Breast epithelium (tissue), 4 donors: ENCODE data around the gene RSAD1. TPM values are rescaled to one million over a fixed set of nuclear protein-coding genes. Genes with fewer than 3 reads are reported as not detected.

ENCODE experiments used
- DNase-seq, 2 donors: peaks; one replicate each; pipeline ENCODE4 v3.0.0-alpha.2; 2019; ENCODE audit warnings: low spot score in 2 of 2
- H3K27ac ChIP-seq, 2 donors: fragments of 200-600 bp; sonication (generic) in 1 of 2; one replicate each; pipeline ENCODE4 v1.5.1; 2016 to 2019; ENCODE audit warnings: mild to moderate bottlenecking in 1 of 2
- H3K27me3 ChIP-seq, 2 donors: fragments of 200-600 bp; sonication (generic) in 1 of 2; one replicate each; pipeline versions ENCODE4 v1.5.1 to v1.6.0; 2017 to 2019; ENCODE audit warnings: control low read depth in 1 of 2, mild to moderate bottlenecking in 1 of 2
- H3K36me3 ChIP-seq: fragments of 200-600 bp; one replicate; pipeline ENCODE4 v1.5.1; 2019
- H3K4me1 ChIP-seq, 2 donors: fragments of 200-600 bp; sonication (generic); one replicate each; pipeline ENCODE4 v1.5.1; 2016 to 2019; ENCODE audit warnings: control low read depth in 1 of 2
- H3K4me3 ChIP-seq, 3 donors: fragments of 200-600 bp; sonication (generic); 1 replicate in 2 of 3; 2 replicates in 1 of 3; pipeline ENCODE4 v1.5.1; 2016 to 2019; ENCODE audit warnings: mild to moderate bottlenecking in 3 of 3, moderate library complexity in 2 of 3
- H3K9me3 ChIP-seq, 2 donors: fragments of 200-600 bp; sonication (generic) in 1 of 2; one replicate each; pipeline ENCODE4 v1.5.1; 2016 to 2019; ENCODE audit warnings: control low read depth in 1 of 2
- CTCF ChIP-seq, 3 donors: fragments of 450-650 bp; IDR thresholded peaks; one replicate each; pipeline ENCODE4 v1.5.1; 2016 to 2017; ENCODE audit warnings: antibody characterized with exemption in 3 of 3, mild to moderate bottlenecking in 3 of 3, moderate library complexity in 3 of 3
- POLR2A ChIP-seq: fragments of 450-650 bp; IDR thresholded peaks from one replicate; pipeline ENCODE4 v1.6.1; 2016; ENCODE audit warnings: antibody characterized with exemption, mild to moderate bottlenecking, moderate library complexity
- POLR2AphosphoS5 ChIP-seq, 3 donors: sonication (generic); formaldehyde crosslinking; IDR thresholded peaks; one replicate each; pipeline ENCODE4 v1.6.1; 2017; ENCODE audit warnings: antibody characterized with exemption in 3 of 3
- intact Hi-C: fragments of 100-400 bp; cut with DNase I; formaldehyde crosslinking; loops from one replicate; pipeline ENCODE4 v1.15.1; 2023; ENCODE audit warnings: low total_unique reads
- total RNA-seq, 3 donors: library from RNA; depleted of rRNA; stranded (reverse); fragments of >200 nt; gene quantifications; one replicate each; pipeline ENCODE4 v1.1.0, GENCODE V29; 2016

The RSAD1 gene
- total RNA-seq, 3 donors from 2014 or later: 33.6 to 39.0 (median 35.1) TPM

DNA sequence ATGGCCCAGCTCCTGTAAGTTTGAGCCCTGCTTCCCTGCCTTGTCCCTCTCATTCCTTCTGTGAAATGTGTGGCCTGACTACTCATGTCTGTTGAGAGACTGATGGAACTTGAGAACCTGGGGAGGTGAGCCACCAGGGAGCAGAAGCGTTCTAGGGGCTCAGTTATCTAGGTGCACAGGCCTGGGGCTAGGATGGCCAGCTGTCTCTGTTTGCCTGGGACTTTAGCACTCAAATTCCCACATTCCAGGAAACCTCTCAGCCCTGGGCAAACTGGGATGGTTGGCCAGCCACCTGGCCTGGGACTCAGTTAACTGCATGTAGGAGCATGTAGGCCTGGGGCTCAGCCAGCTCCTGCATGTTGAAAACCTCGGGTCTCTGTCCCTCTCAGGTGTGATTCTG, 44.5 kb downstream of the RSAD1 start:
- Histone ChIP-seq H3K4me1 (no peaks in the 10 kb centered on the region), H3K9me3 (no peaks in the 10 kb centered on the region), H3K27me3 (no peaks in the 10 kb centered on the region), H3K27ac (peak overlapping the region; percentile 18 to 61), H3K36me3 (no peaks in the 10 kb centered on the region), H3K4me3 (no peak overlapping the region)
- peak in 1 of 2 donors; percentile 83 for DNase-seq
- intact Hi-C loops: loop anchor here (5.0 kb wide), 1 partner anchor 696 kb away; no protein-coding TSS in a partner anchor
- TF ChIP-seq POLR2A (no peak), POLR2AphosphoS5 (IDR thresholded peaks at IDR 0.05) (no peak), CTCF (IDR thresholded peaks at IDR 0.05) (no peak)

- no peak overlapping the region for H3K27ac ChIP-seq
- no peaks in the 10 kb centered on the region for H3K36me3 ChIP-seq
- no peak for TF ChIP-seq POLR2AphosphoS5 (IDR thresholded peaks at IDR 0.05)
- no peak for TF ChIP-seq POLR2A
- no peak for TF ChIP-seq CTCF (IDR thresholded peaks at IDR 0.05)
- H3K4me1 ChIP-seq: no peaks in the 10 kb centered on the region
- H3K27me3 ChIP-seq: no peaks in the 10 kb centered on the region
- no peaks in the 10 kb centered on the region for H3K9me3 ChIP-seq
- no peak for DNase-seq
- H3K4me3 ChIP-seq: no peak overlapping the region
- intact Hi-C loops: loop anchor here (5.0 kb wide), 1 partner anchor 698 kb away; no protein-coding TSS in a partner anchor
These were observed 46.2 kb downstream of the RSAD1 start for GRCh38 chr17:50524838-50525237.

DNA sequence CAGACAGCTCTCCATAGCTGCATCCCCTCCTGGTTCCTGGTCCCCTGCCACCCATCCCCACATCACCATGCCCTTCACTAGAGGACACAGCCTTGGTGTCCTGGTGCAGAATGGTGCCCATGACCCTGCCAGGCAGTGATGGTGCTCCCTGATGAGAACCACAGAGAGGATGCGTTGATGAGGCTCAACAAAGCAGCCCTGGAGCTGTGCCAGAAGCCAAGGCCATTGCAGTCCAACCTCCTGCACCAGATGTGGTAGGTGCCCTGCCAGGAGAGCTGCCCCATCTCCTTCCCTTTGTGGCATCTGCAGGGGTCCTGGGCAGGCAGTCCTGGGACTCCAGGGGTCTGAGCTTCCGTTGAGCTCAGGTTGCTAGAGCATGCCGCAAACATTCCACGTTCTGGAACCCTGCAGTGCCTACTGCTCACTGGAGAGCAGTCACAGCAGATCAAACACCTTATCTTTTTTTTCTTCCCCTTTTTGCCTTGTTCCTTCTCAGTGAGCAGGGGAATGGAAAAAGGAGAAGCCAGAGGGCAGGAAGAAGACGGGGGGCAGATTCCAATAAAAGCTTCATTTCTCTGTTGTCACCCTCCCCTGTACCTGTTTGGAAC, 48.6 kb downstream of the RSAD1 start:
- intact Hi-C loops: loop anchor here (1.0 kb wide), 1 partner anchor 15 kb away; no protein-coding TSS in a partner anchor
- TF ChIP-seq POLR2AphosphoS5 (IDR thresholded peaks at IDR 0.05) (no peak), CTCF (IDR thresholded peaks at IDR 0.05) (no peak), POLR2A (no peak)
- H3K27me3 ChIP-seq: peaks cover 0 to 1% of the 10 kb centered on the region in 2 donors
- no peak overlapping the region for H3K4me3 ChIP-seq
- H3K27ac ChIP-seq: no peak overlapping the region
- peaks cover 3% of the 10 kb centered on the region in 2 donors for H3K4me1 ChIP-seq
- DNase-seq: no peak
- H3K36me3 ChIP-seq: no peaks in the 10 kb centered on the region
- H3K9me3 ChIP-seq: no peaks in the 10 kb centered on the region

- intact Hi-C loops: loop anchor here (1.0 kb wide), 1 partner anchor 16 kb away; no protein-coding TSS in a partner anchor
- no peak overlapping the region for H3K27ac ChIP-seq
- H3K9me3 ChIP-seq: no peaks in the 10 kb centered on the region
- peaks cover 0 to 4% of the 10 kb centered on the region in 2 donors for H3K27me3 ChIP-seq
- TF ChIP-seq POLR2AphosphoS5 (IDR thresholded peaks at IDR 0.05) (no peak), CTCF (IDR thresholded peaks at IDR 0.05) (no peak), POLR2A (no peak)
- no peaks in the 10 kb centered on the region for H3K36me3 ChIP-seq
- H3K4me3 ChIP-seq: no peak overlapping the region
- peaks cover 6 to 11% of the 10 kb centered on the region in 2 donors for H3K4me1 ChIP-seq
- no peak for DNase-seq
These were observed 49.4 kb downstream of the RSAD1 start for GRCh38 chr17:50527949-50528474.

DNA sequence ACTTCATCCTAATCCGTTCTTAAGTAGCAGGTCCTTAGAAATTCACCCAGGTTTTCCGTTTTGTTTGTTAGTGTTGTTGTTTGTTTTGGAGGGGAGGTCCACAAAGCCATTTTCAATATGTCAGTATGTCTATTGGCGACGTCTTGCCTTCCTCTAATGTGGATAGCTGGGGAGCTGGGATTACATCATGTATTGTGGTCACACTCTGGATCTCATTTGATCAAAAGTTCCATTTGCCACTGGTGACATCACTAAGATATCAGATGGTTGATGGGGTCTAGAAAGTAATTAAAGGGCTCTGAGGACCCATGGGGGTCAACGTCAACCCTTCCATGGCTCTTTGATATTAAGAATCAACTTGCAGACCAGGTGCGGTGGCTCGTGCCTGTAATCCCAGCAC, 51.2 kb downstream of the RSAD1 start:
- Histone ChIP-seq H3K4me1 (peaks cover 11 to 22% of the 10 kb centered on the region in 2 donors), H3K4me3 (no peak overlapping the region), H3K9me3 (no peaks in the 10 kb centered on the region), H3K36me3 (no peaks in the 10 kb centered on the region), H3K27me3 (peaks cover 0 to 4% of the 10 kb centered on the region in 2 donors), H3K27ac (no peak overlapping the region)
- no peak for DNase-seq
- no peak for TF ChIP-seq POLR2AphosphoS5 (IDR thresholded peaks at IDR 0.05)
- TF ChIP-seq POLR2A: no peak
- TF ChIP-seq CTCF (IDR thresholded peaks at IDR 0.05): no peak
- intact Hi-C loops: no loop called here
